Umbilical cord (tissue), 2 donors: ENCODE results near the gene LRIG2. TPM values are rescaled to one million over a fixed set of nuclear protein-coding genes. Genes with fewer than 3 reads are reported as not detected.
A peak's percentile ranks its signal among the peaks of the same experiment; 100 is the strongest.
"Not testable (repeated sequence)": the region's sequence is repeated elsewhere in the genome, so short reads cannot be mapped to it uniquely, and the experiment has no call there.

Source experiments
- DNase-seq: peaks from one replicate; pipeline ENCODE4 v3.0.0-alpha.2; 2015; ENCODE audit warnings: low spot score
- total RNA-seq: library from RNA; depleted of rRNA; stranded (reverse); fragments of >200 nt; gene quantifications from one replicate; pipeline ENCODE4 v1.2.3, GENCODE V29; 2014; ENCODE audit warnings: low replicate concordance; ENCODE audit not compliant: insufficient read depth

The LRIG2 gene
- total RNA-seq, 1 donor from 2014 or later: 15.2 TPM

- no peak for DNase-seq
Observed at GRCh38 chr1:113125517-113125916, 52.5 kb downstream of the LRIG2 start.

- DNase-seq: no peak
Observed at GRCh38 chr1:113126207-113126606, 53.2 kb downstream of the LRIG2 start.

DNA sequence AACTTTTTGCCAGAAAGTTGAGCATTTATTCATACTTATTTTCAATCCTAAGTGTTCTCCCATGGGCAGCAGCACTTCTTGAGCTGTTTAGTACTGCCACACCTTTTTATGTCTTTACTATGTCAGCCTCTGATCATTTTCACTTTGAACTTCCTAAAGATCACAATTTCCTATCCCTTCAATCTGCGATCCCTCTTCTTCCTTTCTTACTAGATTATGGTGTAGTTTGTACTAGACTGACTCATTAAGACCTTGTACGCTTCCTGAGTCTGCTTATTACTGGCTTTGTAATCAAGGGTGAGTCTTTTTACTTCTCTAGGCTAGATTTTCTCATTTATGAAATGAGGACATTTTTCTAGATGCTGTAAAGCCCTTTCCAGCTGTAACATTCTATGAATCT lies 55.1 kb downstream of the LRIG2 start:
- no peak for DNase-seq

- no peak for DNase-seq
Observed at GRCh38 chr1:113129529-113130185, 56.7 kb downstream of the LRIG2 start.

GRCh38 chr1:113133038-113133437 lies 60.0 kb downstream of the LRIG2 start:
- DNase-seq: no peak

- DNase-seq: no peak
Observed at GRCh38 chr1:113133759-113134158, 60.8 kb downstream of the LRIG2 start.

GRCh38 chr1:113135460-113135859 lies 62.5 kb downstream of the LRIG2 start:
- no peak for DNase-seq

GRCh38 chr1:113136476-113136875 lies 63.5 kb downstream of the LRIG2 start:
- no peak for DNase-seq

- no peak for DNase-seq
Observed at GRCh38 chr1:113137563-113137962, 64.6 kb downstream of the LRIG2 start.

DNA sequence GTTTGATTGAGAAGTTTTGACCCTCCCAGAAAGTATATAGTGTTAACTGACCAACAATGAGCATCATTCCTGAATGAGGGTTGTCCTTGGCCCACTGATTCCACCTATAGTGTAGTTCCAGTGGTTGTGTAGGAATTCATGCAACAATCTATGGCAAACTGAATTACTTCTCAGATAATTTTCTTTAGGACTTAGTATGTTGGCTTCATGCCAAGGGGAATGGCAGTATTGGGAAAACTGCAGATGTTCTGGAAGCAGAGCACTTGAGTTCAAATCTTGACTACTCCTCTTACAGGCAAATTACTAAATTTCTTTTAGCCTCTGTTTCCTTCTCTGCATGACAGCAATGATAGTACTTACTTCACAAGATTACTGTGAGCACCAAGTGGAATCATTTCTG lies 65.8 kb downstream of the LRIG2 start:
- no peak for DNase-seq

DNA sequence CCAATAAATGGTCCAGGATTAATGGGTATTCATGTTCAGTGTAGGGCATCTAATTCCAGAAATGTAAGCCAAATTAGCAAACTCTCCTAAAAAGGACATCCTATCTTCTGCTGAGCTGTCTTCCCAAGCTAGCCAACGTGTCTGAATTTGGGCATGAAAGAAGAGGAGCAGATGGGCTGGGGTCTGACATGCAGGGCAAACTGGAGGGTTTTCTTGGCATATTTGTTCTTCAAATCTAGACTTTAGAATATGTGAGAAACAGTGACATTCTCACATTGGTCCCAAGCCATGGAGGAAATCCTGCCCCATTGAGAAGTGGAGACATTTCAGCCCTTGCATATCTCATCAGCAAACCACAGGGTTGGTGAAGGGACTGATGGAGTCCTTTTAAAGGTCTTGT lies 67.2 kb downstream of the LRIG2 start:
- DNase-seq: no peak

DNA sequence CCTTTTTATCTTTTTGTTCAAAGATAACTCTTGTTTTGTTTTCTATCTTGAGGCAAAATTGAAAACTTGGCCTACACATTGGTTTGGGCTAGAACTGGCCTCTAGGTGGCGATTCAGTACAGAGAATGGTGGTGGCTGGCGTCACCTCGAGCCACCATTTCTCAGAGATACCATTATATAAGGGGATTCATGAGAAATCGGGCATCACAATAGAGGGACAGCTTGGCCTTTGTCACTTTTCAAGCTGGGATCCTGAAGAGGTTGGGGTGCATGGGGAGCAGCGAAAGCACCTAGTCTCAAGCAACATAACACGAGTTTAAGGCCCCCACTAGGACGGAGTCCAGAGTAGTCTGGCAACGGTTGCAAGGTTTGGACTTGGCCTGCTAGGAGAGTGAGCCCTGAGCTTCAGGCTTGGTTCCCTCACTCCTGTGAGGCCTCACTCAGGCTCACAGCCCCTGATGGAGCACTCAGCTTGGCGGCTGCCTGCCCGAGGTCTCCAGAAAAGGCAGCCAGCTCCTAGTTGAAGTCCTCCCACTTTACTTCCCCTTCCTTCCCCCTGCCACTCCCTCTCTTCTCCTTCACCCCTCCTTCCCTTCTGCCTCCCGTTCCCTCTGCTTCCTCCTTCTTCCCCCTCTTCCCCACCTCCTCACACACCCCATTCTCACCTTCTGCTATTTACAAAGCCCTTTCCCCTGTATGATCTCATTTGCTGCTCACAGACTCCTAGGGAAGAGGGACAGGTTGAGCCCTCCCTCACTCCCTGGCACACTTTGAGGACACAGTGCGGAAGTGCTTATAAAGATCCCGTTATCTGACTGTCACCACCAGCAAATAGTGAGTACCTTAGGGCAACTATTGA lies 67.8 kb downstream of the LRIG2 start:
- DNase-seq: peak; percentile 79

- peak; percentile 89 for DNase-seq
Observed at GRCh38 chr1:113141650-113142473, 68.9 kb downstream of the LRIG2 start.

GRCh38 chr1:113142791-113143190 lies 69.8 kb downstream of the LRIG2 start:
- peak; percentile 41 for DNase-seq

DNA sequence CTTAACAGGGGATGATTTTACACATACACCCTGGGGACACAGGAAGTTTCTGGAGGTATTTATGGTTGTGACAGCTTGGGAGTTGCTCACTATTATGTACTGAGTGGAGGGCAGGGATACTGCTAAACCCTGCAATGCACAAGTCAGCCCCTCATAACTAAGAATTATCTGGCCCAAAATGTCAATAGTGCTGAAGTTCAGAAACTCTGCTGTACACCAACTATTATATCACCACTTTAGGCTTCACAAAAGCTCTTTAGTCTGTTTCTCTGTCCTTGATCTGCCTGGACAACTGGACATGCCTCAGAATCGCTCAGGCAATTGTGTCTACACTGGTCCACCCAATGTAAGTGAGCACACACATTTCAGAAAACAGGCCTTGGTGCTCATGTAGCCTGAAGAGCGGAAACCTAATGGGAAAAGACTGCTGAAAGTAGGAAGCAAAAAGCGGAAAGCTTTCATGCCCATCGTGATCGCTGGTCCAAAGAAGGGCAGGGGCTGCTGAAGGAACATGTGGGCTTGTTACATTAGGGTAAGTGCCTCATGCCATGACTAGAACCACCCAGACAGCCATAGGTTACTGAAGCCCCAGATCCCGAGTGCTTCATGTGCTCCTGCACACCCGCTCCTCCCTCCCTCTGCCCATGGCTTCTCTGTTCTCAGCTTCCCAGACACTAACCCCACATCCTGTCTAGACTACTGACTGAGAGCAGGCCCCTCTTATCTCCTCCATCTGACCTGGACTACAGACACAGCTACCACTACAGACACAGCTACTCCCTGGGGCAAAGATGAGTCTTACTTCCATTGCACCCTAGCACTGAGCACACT lies 73.5 kb downstream of the LRIG2 start:
- peak; percentile 77 for DNase-seq

DNA sequence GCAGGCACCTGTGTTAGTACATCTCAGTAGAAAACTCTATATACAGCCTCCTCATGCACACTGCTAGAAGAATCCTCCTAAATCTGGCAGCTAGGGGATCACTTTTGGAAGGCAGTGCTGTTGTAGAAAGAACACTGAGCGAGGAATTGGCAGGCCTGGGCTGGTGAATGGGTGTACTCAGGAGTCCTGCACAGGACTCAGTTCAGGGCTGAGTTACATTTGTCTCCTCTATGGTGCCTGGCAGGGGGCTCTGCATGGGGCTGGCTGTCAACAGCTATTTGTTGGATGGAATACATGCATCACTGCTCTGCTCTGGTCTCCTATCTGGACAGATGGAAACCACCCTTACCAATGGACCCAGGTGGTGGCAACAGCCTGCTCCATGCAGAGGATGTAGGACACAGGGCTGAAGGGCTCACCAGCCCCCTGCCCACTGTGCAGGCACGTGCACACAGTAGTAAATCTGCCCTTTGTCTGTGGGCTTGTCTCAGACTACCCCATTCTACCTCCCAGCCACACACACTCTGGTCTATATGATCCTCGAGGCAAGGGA lies 74.2 kb downstream of the LRIG2 start:
- no peak for DNase-seq

DNA sequence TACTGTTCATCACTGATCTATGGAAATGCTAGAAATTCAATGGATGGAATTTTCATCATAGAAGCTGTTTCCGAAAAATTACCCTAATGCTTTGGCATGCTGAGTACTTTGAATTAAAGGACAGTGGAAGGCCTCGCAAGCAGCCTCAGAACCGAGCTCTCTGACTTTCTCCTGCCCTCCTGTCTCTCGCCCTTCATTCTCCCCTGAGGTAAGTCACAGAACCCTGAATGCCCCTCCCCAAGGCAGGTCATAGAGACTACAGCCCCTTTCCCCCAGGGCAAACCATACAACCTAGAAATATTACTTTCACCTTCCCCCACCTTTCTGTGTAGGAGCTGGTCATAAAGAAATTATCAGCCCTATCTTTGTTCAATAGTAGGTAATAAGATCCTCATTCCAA lies 74.8 kb downstream of the LRIG2 start:
- DNase-seq: no peak

DNA sequence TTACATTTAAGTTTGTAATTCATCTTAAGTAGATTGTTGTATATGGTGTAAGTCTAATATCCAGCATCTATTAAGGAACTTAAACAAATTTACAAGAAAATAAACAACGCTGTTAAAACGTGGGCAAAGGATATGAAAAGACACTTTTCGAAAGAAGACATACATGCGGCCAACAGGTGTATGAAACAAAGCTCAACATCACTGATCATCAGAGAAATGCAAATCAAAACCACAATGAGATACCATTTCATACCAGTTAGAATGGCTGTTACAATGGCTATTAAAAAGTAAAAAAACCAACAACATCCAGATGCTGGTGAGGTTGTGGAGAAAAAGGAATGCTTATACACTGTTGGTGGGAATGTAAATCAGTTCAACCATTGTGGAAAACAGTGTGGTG lies 77.5 kb downstream of the LRIG2 start:
- not testable (repeated sequence) for DNase-seq

DNA sequence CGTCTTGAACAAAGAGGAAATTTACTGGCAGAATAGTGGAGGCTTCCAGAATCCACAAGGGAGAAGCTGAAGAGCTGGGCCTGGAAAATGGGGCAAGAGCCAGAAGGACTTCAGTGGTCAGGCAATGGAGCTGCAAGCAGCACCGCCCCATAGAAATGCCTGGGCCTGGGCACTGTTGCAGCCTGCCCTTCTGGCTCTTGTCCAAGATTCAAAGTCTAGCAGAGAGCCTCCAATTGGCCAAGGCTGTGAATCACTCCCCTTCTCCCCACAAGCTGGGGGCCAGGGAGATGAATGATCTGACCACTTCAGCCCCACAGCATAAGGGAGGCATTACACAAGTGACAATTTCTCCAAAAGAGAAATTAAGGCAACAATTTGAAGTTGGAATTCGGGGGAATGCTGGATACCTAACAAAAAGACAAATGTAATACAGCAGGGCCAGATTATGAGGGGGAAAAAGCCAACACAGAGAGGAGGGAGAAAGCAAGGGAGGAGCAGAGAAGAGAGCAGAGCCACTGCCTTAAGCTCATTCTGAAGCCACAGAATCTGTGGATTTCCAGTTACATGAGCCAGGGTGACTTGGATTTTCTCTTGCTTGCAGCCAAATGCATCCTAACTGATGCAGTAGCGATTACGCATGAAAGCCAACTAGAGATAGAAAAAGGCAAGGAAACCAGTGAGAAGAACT lies 80.3 kb downstream of the LRIG2 start:
- DNase-seq: peak; percentile 11

- no peak for DNase-seq
Observed at GRCh38 chr1:113156368-113156767, 83.4 kb downstream of the LRIG2 start.
